ENCODE data around the gene ZNF292. TPM values are rescaled to one million over a fixed set of nuclear protein-coding genes. Genes with fewer than 3 reads are reported as not detected.

ZNF292 gene
- polyA plus RNA-seq, 1 of the 3 experiments (the other 2 are of a cell fraction), result 3.2 TPM

DNA sequence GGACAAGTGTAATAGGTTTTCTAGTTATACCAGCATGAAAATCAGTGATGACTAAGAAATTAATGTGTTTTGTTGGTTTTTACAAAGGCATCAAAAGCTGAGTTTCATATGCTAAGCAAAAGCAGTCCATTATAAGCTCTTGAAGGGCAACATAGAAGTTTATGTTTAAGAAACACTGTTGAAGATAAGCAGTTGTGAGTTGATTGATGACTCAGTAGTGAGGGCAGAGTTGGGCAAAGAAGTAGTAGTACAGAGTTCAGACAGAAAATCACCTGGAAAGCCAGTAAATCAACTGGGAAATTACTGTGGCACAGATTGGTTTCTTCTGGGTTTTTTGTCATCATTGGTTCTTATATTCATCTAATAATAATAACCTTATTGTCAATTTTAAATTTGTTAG is 89.0 kb downstream of the ZNF292 start:
- H3K9me2 ChIP-seq, result no peaks in the 10 kb centered on the region
- H3K4me2 ChIP-seq, result no peak overlapping the region
- peaks cover 47 to 70% of the 10 kb centered on the region in 2 experiments for H3K36me3 ChIP-seq (replicated peaks in 1 of 2; ENCODE audit: control insufficient read depth in 1 of 2, insufficient read depth in 2 of 2, low read length in 1 of 2)
- CTCF ChIA-PET, result interaction anchor here (0.7 to 1.5 kb wide), 2 partner anchors 9 to 18 kb away, joined by 3 to 4 read pairs; no protein-coding TSS in a partner anchor
- H4K20me1 ChIP-seq (ENCODE audit: insufficient read depth), result no peaks in the 10 kb centered on the region
- no peak overlapping the region for H2AFZ ChIP-seq (ENCODE audit: low read depth)
- H3K9ac ChIP-seq, result no peak overlapping the region
- POLR2A ChIA-PET, result no interaction called here
- H3K79me2 ChIP-seq (ENCODE audit: insufficient read depth), result peaks cover 26% of the 10 kb centered on the region
- no peaks in the 10 kb centered on the region for H3K27me3 ChIP-seq (ENCODE audit: insufficient read depth)
- H3K9me3 ChIP-seq, result no peaks in the 10 kb centered on the region
- no peaks in the 10 kb centered on the region for H3K4me1 ChIP-seq (ENCODE audit: control insufficient read depth in 1 of 2, insufficient read depth in 2 of 2, low read depth in 1 of 2, low read length in 1 of 2)
- no peak overlapping the region for H3K27ac ChIP-seq (ENCODE audit: low read depth in 2 of 2, low read length in 1 of 2)
- H3K4me3 ChIP-seq (ENCODE audit: low read depth in 2 of 2, low read length in 1 of 2), result no peak overlapping the region
- DNase-seq, result no peak
- no peaks in the 10 kb centered on the region for H3F3A ChIP-seq (replicated peaks; ENCODE audit: insufficient read depth)
- no peak for TF ChIP-seq EP300 (IDR thresholded peaks at IDR 0.05; ENCODE audit: borderline replicate concordance in 1 of 2, low read depth in 1 of 2, low read length in 1 of 2)
- TF ChIP-seq ELF1 (IDR thresholded peaks at IDR 0.05), result no peak
- no peak for TF ChIP-seq TEAD4 (IDR thresholded peaks at IDR 0.05; ENCODE audit: borderline replicate concordance, insufficient read depth)
- TF ChIP-seq MXI1 (IDR thresholded peaks at IDR 0.05; ENCODE audit: low read depth, low read length), result no peak

DNA sequence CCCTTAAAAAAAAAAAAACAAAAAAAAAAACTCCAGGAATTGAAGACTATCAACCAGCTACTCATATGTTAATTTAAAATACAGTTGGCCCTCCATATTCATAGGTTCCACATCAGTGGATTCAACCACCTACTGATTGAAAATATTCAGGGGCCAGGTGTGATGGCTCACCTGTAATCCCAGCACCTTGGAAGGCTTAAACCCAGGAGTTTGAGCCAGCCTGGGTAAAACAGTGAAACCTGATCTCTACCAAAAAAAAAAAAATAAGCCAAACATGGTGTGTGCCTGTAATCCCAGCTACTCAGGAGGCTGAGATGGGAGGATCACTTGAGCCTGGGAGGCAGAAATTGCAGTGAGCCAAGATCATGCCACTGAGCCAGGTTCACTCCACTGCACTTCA is 94.7 kb downstream of the ZNF292 start:
- no peak overlapping the region for H3K9ac ChIP-seq
- H3K36me3 ChIP-seq (replicated peaks in 1 of 2; ENCODE audit: control insufficient read depth in 1 of 2, insufficient read depth in 2 of 2, low read length in 1 of 2), result peaks cover 35 to 64% of the 10 kb centered on the region in 2 experiments
- no peak overlapping the region for H3K4me2 ChIP-seq
- H2AFZ ChIP-seq (ENCODE audit: low read depth), result no peak overlapping the region
- no peak overlapping the region for H3K4me3 ChIP-seq (ENCODE audit: low read depth in 2 of 2, low read length in 1 of 2)
- ChIA-PET CTCF (interaction anchor here (1.3 kb wide), 1 partner anchor 12 kb away, joined by 3 read pairs; no protein-coding TSS in a partner anchor), POLR2A (no interaction called here)
- H4K20me1 ChIP-seq (ENCODE audit: insufficient read depth), result no peaks in the 10 kb centered on the region
- H3K79me2 ChIP-seq (ENCODE audit: insufficient read depth), result 0 out of 2 replicates have a peak, but pooled peaks cover 4% of the 10 kb centered on the region
- H3K9me2 ChIP-seq, result no peaks in the 10 kb centered on the region
- no peak overlapping the region for H3K27ac ChIP-seq (ENCODE audit: low read depth in 2 of 2, low read length in 1 of 2)
- DNase-seq, result no peak
- no peaks in the 10 kb centered on the region for H3K27me3 ChIP-seq (ENCODE audit: insufficient read depth)
- H3K9me3 ChIP-seq, result no peaks in the 10 kb centered on the region
- H3F3A ChIP-seq (replicated peaks; ENCODE audit: insufficient read depth), result peaks cover 4% of the 10 kb centered on the region
- H3K4me1 ChIP-seq (ENCODE audit: control insufficient read depth in 1 of 2, insufficient read depth in 2 of 2, low read depth in 1 of 2, low read length in 1 of 2), result no peaks in the 10 kb centered on the region
- TF ChIP-seq, protein P1, sequence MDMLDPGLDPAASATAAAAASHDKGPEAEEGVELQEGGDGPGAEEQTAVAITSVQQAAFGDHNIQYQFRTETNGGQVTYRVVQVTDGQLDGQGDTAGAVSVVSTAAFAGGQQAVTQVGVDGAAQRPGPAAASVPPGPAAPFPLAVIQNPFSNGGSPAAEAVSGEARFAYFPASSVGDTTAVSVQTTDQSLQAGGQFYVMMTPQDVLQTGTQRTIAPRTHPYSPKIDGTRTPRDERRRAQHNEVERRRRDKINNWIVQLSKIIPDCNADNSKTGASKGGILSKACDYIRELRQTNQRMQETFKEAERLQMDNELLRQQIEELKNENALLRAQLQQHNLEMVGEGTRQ (IDR thresholded peaks at IDR 0.05; ENCODE audit: borderline replicate concordance, low read depth, low read length), result no peak
- TF ChIP-seq EP300 (IDR thresholded peaks at IDR 0.05; ENCODE audit: borderline replicate concordance in 1 of 2, low read depth in 1 of 2, low read length in 1 of 2), result no peak
- TF ChIP-seq ELF1 (IDR thresholded peaks at IDR 0.05), result no peak
- TF ChIP-seq, protein P2, sequence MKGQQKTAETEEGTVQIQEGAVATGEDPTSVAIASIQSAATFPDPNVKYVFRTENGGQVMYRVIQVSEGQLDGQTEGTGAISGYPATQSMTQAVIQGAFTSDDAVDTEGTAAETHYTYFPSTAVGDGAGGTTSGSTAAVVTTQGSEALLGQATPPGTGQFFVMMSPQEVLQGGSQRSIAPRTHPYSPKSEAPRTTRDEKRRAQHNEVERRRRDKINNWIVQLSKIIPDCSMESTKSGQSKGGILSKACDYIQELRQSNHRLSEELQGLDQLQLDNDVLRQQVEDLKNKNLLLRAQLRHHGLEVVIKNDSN (IDR thresholded peaks at IDR 0.05; ENCODE audit: borderline replicate concordance, low read depth), result no peak
- TF ChIP-seq MXI1 (IDR thresholded peaks at IDR 0.05; ENCODE audit: low read depth, low read length), result no peak
- TF ChIP-seq, protein P3, sequence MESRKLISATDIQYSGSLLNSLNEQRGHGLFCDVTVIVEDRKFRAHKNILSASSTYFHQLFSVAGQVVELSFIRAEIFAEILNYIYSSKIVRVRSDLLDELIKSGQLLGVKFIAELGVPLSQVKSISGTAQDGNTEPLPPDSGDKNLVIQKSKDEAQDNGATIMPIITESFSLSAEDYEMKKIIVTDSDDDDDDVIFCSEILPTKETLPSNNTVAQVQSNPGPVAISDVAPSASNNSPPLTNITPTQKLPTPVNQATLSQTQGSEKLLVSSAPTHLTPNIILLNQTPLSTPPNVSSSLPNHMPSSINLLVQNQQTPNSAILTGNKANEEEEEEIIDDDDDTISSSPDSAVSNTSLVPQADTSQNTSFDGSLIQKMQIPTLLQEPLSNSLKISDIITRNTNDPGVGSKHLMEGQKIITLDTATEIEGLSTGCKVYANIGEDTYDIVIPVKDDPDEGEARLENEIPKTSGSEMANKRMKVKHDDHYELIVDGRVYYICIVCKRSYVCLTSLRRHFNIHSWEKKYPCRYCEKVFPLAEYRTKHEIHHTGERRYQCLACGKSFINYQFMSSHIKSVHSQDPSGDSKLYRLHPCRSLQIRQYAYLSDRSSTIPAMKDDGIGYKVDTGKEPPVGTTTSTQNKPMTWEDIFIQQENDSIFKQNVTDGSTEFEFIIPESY (IDR thresholded peaks at IDR 0.05; ENCODE audit: borderline replicate concordance, low read depth), result no peak
- TF ChIP-seq, protein P4, sequence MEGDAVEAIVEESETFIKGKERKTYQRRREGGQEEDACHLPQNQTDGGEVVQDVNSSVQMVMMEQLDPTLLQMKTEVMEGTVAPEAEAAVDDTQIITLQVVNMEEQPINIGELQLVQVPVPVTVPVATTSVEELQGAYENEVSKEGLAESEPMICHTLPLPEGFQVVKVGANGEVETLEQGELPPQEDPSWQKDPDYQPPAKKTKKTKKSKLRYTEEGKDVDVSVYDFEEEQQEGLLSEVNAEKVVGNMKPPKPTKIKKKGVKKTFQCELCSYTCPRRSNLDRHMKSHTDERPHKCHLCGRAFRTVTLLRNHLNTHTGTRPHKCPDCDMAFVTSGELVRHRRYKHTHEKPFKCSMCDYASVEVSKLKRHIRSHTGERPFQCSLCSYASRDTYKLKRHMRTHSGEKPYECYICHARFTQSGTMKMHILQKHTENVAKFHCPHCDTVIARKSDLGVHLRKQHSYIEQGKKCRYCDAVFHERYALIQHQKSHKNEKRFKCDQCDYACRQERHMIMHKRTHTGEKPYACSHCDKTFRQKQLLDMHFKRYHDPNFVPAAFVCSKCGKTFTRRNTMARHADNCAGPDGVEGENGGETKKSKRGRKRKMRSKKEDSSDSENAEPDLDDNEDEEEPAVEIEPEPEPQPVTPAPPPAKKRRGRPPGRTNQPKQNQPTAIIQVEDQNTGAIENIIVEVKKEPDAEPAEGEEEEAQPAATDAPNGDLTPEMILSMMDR (IDR thresholded peaks at IDR 0.05), result no peak
- TF ChIP-seq RXRA (IDR thresholded peaks at IDR 0.05; ENCODE audit: borderline replicate concordance, low read depth), result no peak
- TF ChIP-seq GABPA (IDR thresholded peaks at IDR 0.05; ENCODE audit: low read depth), result no peak
- TF ChIP-seq RCOR1 (IDR thresholded peaks at IDR 0.05; ENCODE audit: low read length), result no peak
- no peak for TF ChIP-seq TCF12 (IDR thresholded peaks at IDR 0.05)
- no peak for TF ChIP-seq RAD21 (IDR thresholded peaks at IDR 0.05; ENCODE audit: low read length)
- no peak for TF ChIP-seq YY1 (IDR thresholded peaks at IDR 0.05; ENCODE audit: low read depth)
- TF ChIP-seq FOXJ3 (CRISPR knock-in tag; IDR thresholded peaks at IDR 0.05), result no peak
- no peak for TF ChIP-seq CHD2 (IDR thresholded peaks at IDR 0.05; ENCODE audit: low read length, partially characterized antibody)

Measured in SK-N-SH (cell line).